ENCODE results near the gene DDX11. TPM values are rescaled to one million over a fixed set of nuclear protein-coding genes. Genes with fewer than 3 reads are reported as not detected.
"Not testable (repeated sequence)": the region's sequence is repeated elsewhere in the genome, so short reads cannot be mapped to it uniquely, and the experiment has no call there.

DDX11 gene
- total and polyA plus RNA-seq, 7 donors: 3.6 to 31.4 (median 8.2) TPM

DNA sequence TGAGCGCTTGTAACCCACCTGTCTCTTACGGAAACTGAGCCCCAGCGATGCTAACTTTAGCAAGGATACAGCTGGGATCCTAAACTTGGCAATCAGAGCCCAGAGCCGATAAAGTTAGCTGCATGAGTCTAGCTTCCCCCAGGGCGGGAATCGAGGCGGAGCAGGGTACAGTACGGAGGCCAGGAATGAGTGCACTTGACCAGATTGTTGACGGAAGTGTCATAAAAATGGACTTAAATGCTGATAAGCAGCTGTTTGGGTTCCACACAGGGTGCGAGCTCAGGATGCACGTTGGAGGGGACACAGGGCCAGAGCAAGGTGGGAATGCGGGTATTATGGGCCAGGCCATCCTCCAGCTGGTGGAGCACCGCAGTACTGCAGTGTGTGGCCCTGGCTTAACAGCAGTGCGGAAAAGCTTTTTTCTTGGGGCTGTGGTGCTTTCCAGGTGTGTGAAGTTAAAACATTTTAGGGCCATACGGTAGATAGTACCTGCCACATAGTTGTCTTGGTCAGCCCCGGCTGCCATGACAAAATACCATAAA is 744 bp downstream of the DDX11 start:
- H3K36me3 ChIP-seq; H3K9me3 ChIP-seq; intact Hi-C loops (cut with DNase I); DNase-seq; H3K27me3 ChIP-seq: not testable (repeated sequence)
- Histone ChIP-seq H3K4me1 (peaks cover 0 to 15% (median 8%) of the 10 kb centered on the region in 4 donors), H3K4me3 (peak overlapping the region; percentile 50 to 67 (median 56)), H3K27ac (peak overlapping the region; percentile 71 to 95 (median 85))
- peak in 2 of 4 experiments; percentile 21 to 35 for TF ChIP-seq CTCF (IDR thresholded peaks at IDR 0.05)
- 1 to 4% methylated on average over 16 of the region's 16 CpGs for WGBS, 2 donors

DNA sequence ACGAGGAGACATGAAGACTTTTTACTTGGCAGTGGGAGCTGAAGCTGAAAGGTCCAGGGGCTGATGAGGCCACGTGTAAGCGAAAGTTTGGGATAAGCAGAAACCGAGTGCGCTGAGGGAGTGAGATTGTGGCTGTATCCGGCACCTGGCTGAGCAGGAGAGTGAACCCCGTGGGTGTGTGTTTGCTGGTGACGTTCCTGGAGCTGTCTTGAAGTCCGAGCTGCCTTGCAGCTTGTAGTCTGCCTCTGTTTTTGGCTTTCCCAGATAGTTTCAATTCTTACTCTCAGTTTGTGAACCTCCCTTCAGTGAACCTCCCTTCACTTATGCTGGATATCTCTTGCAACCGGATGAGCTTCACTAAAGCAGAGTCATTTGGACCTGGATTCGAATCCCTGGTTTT is 2.5 kb downstream of the DDX11 start:
- WGBS, 2 donors: 79 to 85% methylated on average over 11 of the region's 11 CpGs
- H3K27ac ChIP-seq; H3K9me3 ChIP-seq; DNase-seq; H3K4me3 ChIP-seq; H3K27me3 ChIP-seq; intact Hi-C loops (cut with DNase I): not testable (repeated sequence)
- H3K36me3 ChIP-seq: peaks cover 0 to 22% (median 0%) of the 10 kb centered on the region in 4 donors
- H3K4me1 ChIP-seq: peaks cover 0 to 15% (median 8%) of the 10 kb centered on the region in 4 donors

DNA sequence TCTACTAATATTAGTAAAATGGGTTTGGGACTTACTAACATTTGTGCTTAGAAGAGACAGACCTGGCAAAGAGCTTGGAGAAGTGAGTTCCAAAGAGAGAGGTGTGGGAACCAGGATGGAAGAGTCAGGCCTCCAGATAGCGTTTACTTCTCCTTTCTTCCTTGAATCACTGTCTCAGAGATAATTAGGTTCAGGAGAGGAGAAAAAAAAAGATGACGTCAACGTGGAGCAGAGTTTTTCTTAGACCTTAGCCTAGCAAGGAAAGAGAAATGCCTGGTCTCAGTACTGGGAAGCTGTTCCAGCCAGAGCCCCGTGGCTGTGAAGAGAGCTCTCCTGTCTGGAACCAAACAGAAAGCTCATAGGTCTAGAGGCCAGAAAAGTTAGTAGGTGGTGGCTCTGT is 3.4 kb downstream of the DDX11 start:
- Histone ChIP-seq H3K36me3 (peaks cover 0 to 24% (median 0%) of the 10 kb centered on the region in 4 donors), H3K4me1 (peaks cover 0 to 15% (median 8%) of the 10 kb centered on the region in 4 donors)
- H3K4me3 ChIP-seq; H3K27me3 ChIP-seq; H3K27ac ChIP-seq; H3K9me3 ChIP-seq; intact Hi-C loops (cut with DNase I); DNase-seq: not testable (repeated sequence)
- 88 to 90% methylated on average over 3 of the region's 4 CpGs for WGBS, 2 donors

- H3K27me3 ChIP-seq; H3K9me3 ChIP-seq; H3K4me3 ChIP-seq; intact Hi-C loops (cut with DNase I); DNase-seq; H3K4me1 ChIP-seq; H3K27ac ChIP-seq: not testable (repeated sequence)
- H3K36me3 ChIP-seq: peaks cover 0 to 26% (median 0%) of the 10 kb centered on the region in 4 donors
- WGBS, 2 donors: 94 to 96% methylated on average over 8 of the region's 8 CpGs
These were observed 4.3 kb downstream of the DDX11 start for GRCh38 chr12:31077998-31078397.

DNA sequence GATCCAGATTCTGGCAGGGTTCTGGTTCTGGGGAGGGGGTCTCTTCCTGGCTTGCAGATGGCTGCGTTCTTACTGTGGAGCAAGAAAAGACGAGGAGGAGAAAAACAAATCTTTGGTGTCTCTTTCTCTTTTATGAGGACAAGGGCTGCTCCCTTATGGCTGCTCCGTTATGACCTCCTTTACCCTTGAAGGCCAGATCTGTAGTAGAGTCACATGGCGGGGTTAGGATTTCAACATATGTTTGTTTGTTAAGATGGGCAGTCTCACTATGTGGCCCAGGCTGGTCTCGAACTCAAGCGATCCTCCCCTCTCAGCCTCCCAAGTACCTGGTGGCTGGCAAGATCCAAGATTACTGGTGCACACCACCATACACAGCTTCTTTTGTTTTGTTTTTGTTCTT is 5.8 kb downstream of the DDX11 start:
- H3K27me3 ChIP-seq; H3K9me3 ChIP-seq; intact Hi-C loops (cut with DNase I); H3K4me3 ChIP-seq; H3K27ac ChIP-seq; DNase-seq; H3K4me1 ChIP-seq: not testable (repeated sequence)
- WGBS, 2 donors: 93 to 97% methylated on average over 4 of the region's 6 CpGs
- H3K36me3 ChIP-seq: peaks cover 0 to 36% (median 3%) of the 10 kb centered on the region in 4 donors

- H3K9me3 ChIP-seq; DNase-seq; H3K4me3 ChIP-seq; H3K27me3 ChIP-seq; H3K4me1 ChIP-seq; H3K27ac ChIP-seq; intact Hi-C loops (cut with DNase I): not testable (repeated sequence)
- WGBS, 2 donors: 65 to 90% methylated on average over 6 of the region's 6 CpGs
- H3K36me3 ChIP-seq: peaks cover 0 to 44% (median 7%) of the 10 kb centered on the region in 4 donors
These were observed 6.6 kb downstream of the DDX11 start for GRCh38 chr12:31080221-31080620.

GRCh38 chr12:31081274-31081673 is 7.6 kb downstream of the DDX11 start:
- peaks cover 0 to 51% (median 8%) of the 10 kb centered on the region in 4 donors for H3K36me3 ChIP-seq
- DNase-seq; H3K9me3 ChIP-seq; H3K4me1 ChIP-seq; H3K27me3 ChIP-seq; H3K4me3 ChIP-seq; intact Hi-C loops (cut with DNase I); H3K27ac ChIP-seq: not testable (repeated sequence)
- 88 to 96% methylated on average over 6 of the region's 6 CpGs for WGBS, 2 donors

DNA sequence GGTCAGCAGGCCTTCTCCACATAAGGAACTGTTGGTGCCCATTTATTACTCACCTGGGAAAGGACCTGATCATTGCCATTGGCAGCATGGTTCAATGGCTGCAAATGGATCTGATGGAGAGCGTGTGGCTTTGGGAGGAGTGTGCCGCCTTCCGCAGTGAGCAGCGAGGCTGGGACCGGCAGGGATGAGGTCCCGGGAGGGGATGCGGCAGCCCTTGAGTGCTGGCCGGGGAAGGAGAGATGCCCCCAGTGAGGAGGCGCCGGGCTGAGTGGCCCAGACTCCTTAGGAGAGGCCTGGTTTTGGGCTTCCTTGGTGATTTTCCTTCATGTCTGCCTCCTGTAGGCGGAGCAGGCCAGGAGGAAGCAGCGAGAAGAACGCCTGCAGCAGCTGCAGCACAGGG is 10.6 kb downstream of the DDX11 start:
- intact Hi-C loops (cut with DNase I): not testable (repeated sequence)

GRCh38 chr12:31086032-31086431 is 12.4 kb downstream of the DDX11 start:
- DNase-seq; H3K27me3 ChIP-seq; H3K4me3 ChIP-seq; intact Hi-C loops (cut with DNase I); H3K4me1 ChIP-seq; H3K27ac ChIP-seq; H3K9me3 ChIP-seq: not testable (repeated sequence)
- WGBS, 2 donors: 82 to 86% methylated on average over 10 of the region's 11 CpGs
- H3K36me3 ChIP-seq: peaks cover 0 to 55% (median 10%) of the 10 kb centered on the region in 4 donors

More for the DNA sequence above, 10.6 kb downstream of the DDX11 start:
- H3K4me3 ChIP-seq, DNase-seq, H3K27me3 ChIP-seq, H3K4me1 ChIP-seq, H3K9me3 ChIP-seq, H3K27ac ChIP-seq: not testable (repeated sequence)
- peaks cover 0 to 61% (median 10%) of the 10 kb centered on the region in 4 donors for H3K36me3 ChIP-seq
- WGBS, 2 donors: 97% methylated on average over 13 of the region's 13 CpGs

DNA sequence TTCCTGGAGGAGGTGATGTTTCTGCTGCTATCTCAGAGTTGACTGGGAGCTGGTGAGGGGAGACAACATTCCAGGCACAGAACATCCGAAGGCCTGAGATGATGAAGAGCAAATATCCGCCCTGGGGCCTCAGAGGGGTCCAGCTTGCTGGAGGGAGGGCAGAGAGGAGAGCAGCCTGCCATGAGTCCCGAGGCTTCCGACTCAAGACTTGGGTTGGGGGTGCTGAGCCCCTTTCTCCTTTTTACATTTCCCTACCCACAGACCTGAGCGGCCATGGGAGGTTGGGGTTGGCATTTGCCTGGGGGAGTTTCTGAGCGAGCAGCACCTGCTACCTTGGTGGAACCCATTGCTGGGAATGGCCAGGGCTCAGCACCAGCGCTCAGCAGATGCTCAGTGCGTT is 13.8 kb downstream of the DDX11 start:
- H3K27ac ChIP-seq; DNase-seq; H3K4me1 ChIP-seq; H3K27me3 ChIP-seq; H3K4me3 ChIP-seq; H3K9me3 ChIP-seq; intact Hi-C loops (cut with DNase I): not testable (repeated sequence)
- 92 to 98% methylated on average over 7 to 8 of the region's 8 CpGs for WGBS, 2 donors
- H3K36me3 ChIP-seq: peaks cover 0 to 67% (median 16%) of the 10 kb centered on the region in 4 donors

DNA sequence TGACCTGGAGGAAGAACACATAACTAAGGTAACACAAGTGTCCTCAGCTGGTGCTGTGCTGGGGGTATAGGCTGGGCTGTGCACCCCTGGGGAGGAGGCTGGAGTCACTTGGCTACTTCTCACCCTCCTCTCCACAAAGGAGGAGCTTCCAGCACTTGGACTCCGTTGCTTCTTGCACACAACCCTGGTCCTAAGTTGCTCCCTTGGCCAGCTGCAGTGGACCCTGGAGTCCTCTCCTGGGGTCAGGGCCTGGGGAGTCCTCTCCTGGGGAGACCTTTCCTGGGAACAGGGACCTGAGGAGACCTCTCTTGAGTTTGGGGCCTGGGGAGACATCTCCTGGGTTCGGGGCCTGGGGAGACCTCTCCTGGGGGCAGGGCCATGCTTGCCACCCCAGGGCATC is 14.3 kb downstream of the DDX11 start:
- H3K9me3 ChIP-seq; DNase-seq; H3K4me1 ChIP-seq; H3K4me3 ChIP-seq; intact Hi-C loops (cut with DNase I); H3K27ac ChIP-seq; H3K27me3 ChIP-seq: not testable (repeated sequence)
- H3K36me3 ChIP-seq: peaks cover 0 to 68% (median 17%) of the 10 kb centered on the region in 4 donors
- WGBS, 2 donors: 91 to 94% methylated on average over 2 of the region's 2 CpGs
